GM12878 (cell line): ENCODE results near the gene NAA60.

Source experiments
- CEBPB ChIP-seq, 2 experiments: fragments of 150-350 bp in 1 of 2; IDR thresholded peaks; 2 replicates each; pipeline ENCODE4 v1.6.1; 2012 to 2014; ENCODE audit warnings: low read depth in 2 of 2, low read length in 2 of 2, borderline replicate concordance in 1 of 2, inconsistent platforms in 1 of 2
- EZH2 ChIP-seq: IDR thresholded peaks from 2 replicates; pipeline ENCODE4 v1.6.1; 2012; ENCODE audit warnings: low read depth, mild to moderate bottlenecking, control low read depth, inconsistent platforms, low read length, borderline replicate concordance; ENCODE audit not compliant: control insufficient read depth
- HDAC2 ChIP-seq: fragments of 200-600 bp; sonication (generic); IDR thresholded peaks from 2 replicates; pipeline ENCODE4 v1.6.1; 2017
- MTA3 ChIP-seq: IDR thresholded peaks from 2 replicates; pipeline ENCODE4 v1.6.1; 2012; ENCODE audit warnings: low read length, inconsistent platforms, borderline replicate concordance
- POLR2A ChIP-seq: IDR thresholded peaks from 2 replicates; pipeline ENCODE4 v1.6.1; 2011; ENCODE audit warnings: low read depth, mild to moderate bottlenecking, low read length
- POLR2AphosphoS5 ChIP-seq: IDR thresholded peaks from 2 replicates; pipeline ENCODE4 v1.6.1; 2011; ENCODE audit warnings: mild to moderate bottlenecking, low read length, inconsistent platforms
- RCOR1 ChIP-seq: conservative IDR thresholded peaks from 2 replicates; pipeline ENCODE4 v1.6.1; 2012; ENCODE audit warnings: low read depth, low read length, improper control_type of control experiment
- TCF3 ChIP-seq: IDR thresholded peaks from 2 replicates; pipeline ENCODE4 v1.6.1; 2012; ENCODE audit warnings: low read depth, mild to moderate bottlenecking, low read length, borderline replicate concordance; ENCODE audit not compliant: insufficient read depth
- YY1 ChIP-seq: IDR thresholded peaks from 2 replicates; pipeline ENCODE4 v1.6.1; 2011; ENCODE audit warnings: low read depth, mild to moderate bottlenecking, low read length
- TF ChIP-seq, protein P1 (sequence below), 3 experiments: IDR thresholded peaks in 2 of 3; conservative IDR thresholded peaks in 1 of 3; 2 replicates each; pipeline ENCODE4 v1.5.1; 2011; ENCODE audit warnings: low read depth in 3 of 3, low read length in 3 of 3, mild to moderate bottlenecking in 3 of 3, control low read depth in 2 of 3, moderate library complexity in 2 of 3, inconsistent platforms in 1 of 3, mixed read lengths in 1 of 3; ENCODE audit not compliant: control insufficient read depth in 2 of 3, insufficient read depth in 1 of 3; ENCODE audit errors: extremely low read depth in 1 of 3
- TF ChIP-seq, protein P2 (sequence below): IDR thresholded peaks from 2 replicates; pipeline ENCODE4 v1.6.1; 2012; ENCODE audit warnings: low read depth, low read length, improper control_type of control experiment

DNA sequence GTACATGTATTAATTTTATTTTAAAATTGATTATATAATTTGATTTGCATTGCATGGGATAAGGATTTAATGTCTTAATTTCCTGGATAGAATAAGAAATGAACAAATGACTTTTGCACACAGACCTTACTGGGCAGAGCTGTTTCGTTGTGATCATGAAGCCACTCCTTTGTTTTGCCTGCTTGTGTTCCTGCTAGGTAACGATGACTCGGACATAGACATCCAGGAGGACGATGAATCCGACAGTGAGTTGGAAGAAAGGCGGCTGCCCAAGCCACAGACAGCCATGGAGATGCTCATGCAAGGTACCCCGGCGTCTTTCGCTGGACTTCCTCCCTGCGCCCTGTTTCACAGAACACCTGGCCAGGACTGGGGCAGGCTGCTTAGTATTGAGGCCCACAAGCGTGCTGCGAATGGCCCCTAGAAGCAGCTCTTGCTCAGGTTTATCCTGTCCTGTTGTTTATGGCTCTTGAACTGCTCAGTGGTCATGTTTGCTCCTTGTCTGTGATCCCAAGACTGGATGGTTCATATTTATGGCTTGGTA lies 87.0 kb downstream of the NAA60 start:
- no peak for TF ChIP-seq HDAC2
- TF ChIP-seq YY1: no peak
- TF ChIP-seq MTA3: no peak
- TF ChIP-seq TCF3: no peak
- no peak for TF ChIP-seq POLR2AphosphoS5
- no peak for TF ChIP-seq EZH2
- TF ChIP-seq POLR2A: no peak
- TF ChIP-seq, protein P1, sequence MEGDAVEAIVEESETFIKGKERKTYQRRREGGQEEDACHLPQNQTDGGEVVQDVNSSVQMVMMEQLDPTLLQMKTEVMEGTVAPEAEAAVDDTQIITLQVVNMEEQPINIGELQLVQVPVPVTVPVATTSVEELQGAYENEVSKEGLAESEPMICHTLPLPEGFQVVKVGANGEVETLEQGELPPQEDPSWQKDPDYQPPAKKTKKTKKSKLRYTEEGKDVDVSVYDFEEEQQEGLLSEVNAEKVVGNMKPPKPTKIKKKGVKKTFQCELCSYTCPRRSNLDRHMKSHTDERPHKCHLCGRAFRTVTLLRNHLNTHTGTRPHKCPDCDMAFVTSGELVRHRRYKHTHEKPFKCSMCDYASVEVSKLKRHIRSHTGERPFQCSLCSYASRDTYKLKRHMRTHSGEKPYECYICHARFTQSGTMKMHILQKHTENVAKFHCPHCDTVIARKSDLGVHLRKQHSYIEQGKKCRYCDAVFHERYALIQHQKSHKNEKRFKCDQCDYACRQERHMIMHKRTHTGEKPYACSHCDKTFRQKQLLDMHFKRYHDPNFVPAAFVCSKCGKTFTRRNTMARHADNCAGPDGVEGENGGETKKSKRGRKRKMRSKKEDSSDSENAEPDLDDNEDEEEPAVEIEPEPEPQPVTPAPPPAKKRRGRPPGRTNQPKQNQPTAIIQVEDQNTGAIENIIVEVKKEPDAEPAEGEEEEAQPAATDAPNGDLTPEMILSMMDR (IDR thresholded peaks at IDR 0.05 in 2 of 3, conservative IDR thresholded peaks at IDR 0.05 in 1 of 3; ENCODE audit: control insufficient read depth in 2 of 3, extremely low read depth in 1 of 3, insufficient read depth in 1 of 3, low read depth in 3 of 3, low read length in 3 of 3): no peak
- TF ChIP-seq, protein P2, sequence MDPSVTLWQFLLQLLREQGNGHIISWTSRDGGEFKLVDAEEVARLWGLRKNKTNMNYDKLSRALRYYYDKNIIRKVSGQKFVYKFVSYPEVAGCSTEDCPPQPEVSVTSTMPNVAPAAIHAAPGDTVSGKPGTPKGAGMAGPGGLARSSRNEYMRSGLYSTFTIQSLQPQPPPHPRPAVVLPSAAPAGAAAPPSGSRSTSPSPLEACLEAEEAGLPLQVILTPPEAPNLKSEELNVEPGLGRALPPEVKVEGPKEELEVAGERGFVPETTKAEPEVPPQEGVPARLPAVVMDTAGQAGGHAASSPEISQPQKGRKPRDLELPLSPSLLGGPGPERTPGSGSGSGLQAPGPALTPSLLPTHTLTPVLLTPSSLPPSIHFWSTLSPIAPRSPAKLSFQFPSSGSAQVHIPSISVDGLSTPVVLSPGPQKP: no peak
- TF ChIP-seq RCOR1: no peak
- no peak for TF ChIP-seq CEBPB (IDR thresholded peaks at IDR 0.05; ENCODE audit: borderline replicate concordance in 1 of 2, low read depth in 2 of 2, low read length in 2 of 2)
